SU-DHL-6 (cell line): ENCODE measurements around the gene HS6ST1.

Experiments used
- EZH2phosphoT487 ChIP-seq: fragments of 200-600 bp; sonication (generic), shearing (Covaris generic); conservative IDR thresholded peaks from 2 replicates; pipeline ENCODE4 v1.6.1; 2018; ENCODE audit warnings: mild to moderate bottlenecking, antibody characterized with exemption, low read length, moderate library complexity, mixed read lengths
- TF ChIP-seq, protein P1 (sequence below): fragments of 200-600 bp; sonication (generic); IDR thresholded peaks from one replicate; pipeline ENCODE4 v1.5.1; 2017; ENCODE audit warnings: antibody characterized with exemption, mild to moderate bottlenecking, low read length, moderate library complexity; ENCODE audit not compliant: insufficient read depth, poor library complexity, severe bottlenecking

DNA sequence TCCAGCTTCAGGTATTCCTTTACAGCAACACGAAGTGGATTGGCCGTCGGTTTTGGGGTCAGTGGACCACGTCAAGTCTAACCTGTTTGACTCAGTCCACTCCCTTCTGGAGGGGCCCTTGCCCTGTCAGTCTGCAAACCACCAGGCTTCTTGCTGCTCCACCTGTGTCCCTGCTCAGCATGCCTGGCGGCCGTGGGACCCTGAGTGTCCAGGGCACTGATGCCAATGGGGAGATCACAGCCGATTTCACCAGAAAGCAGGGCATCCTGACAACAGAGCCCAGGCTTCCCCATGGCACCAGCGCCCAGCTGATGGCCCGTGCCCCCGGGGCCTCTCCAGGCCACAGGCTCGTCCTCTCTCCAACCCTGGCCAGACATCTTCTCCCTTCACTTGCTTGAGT is 41.2 kb upstream of the HS6ST1 start:
- TF ChIP-seq, protein P1, sequence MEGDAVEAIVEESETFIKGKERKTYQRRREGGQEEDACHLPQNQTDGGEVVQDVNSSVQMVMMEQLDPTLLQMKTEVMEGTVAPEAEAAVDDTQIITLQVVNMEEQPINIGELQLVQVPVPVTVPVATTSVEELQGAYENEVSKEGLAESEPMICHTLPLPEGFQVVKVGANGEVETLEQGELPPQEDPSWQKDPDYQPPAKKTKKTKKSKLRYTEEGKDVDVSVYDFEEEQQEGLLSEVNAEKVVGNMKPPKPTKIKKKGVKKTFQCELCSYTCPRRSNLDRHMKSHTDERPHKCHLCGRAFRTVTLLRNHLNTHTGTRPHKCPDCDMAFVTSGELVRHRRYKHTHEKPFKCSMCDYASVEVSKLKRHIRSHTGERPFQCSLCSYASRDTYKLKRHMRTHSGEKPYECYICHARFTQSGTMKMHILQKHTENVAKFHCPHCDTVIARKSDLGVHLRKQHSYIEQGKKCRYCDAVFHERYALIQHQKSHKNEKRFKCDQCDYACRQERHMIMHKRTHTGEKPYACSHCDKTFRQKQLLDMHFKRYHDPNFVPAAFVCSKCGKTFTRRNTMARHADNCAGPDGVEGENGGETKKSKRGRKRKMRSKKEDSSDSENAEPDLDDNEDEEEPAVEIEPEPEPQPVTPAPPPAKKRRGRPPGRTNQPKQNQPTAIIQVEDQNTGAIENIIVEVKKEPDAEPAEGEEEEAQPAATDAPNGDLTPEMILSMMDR: no peak
- no peak for TF ChIP-seq EZH2phosphoT487
